GM19397 (cell line): ENCODE data around the gene NTRK2.

Experiments
- ATAC-seq: cut with Tn5 transposase; IDR thresholded peaks from one replicate; pipeline ENCODE4 v1.9.1; 2021; ENCODE audit warnings: mild to moderate bottlenecking, moderate library complexity; ENCODE audit not compliant: unreplicated experiment

The NTRK2 gene

GRCh38 chr9:84669288-84670137, at the start of gene NTRK2:
Gene NTRK2, plus strand, starts transcription at chr9:84669729. Its CDS starts 1,020 bp downstream, at chr9:84670749.
- ATAC-seq, result peak; percentile 38

GRCh38 chr9:84620338-84620737, 49.2 kb upstream of the NTRK2 start:
- ATAC-seq, result no peak

- no peak for ATAC-seq
These were observed 47.7 kb upstream of the NTRK2 start for GRCh38 chr9:84621811-84622210.

- ATAC-seq, result no peak
These were observed 46.5 kb upstream of the NTRK2 start for GRCh38 chr9:84622981-84623380.

GRCh38 chr9:84636436-84636835, 33.1 kb upstream of the NTRK2 start:
- no peak for ATAC-seq

GRCh38 chr9:84642553-84643141, 26.9 kb upstream of the NTRK2 start:
- no peak for ATAC-seq

GRCh38 chr9:84647699-84648098, 21.8 kb upstream of the NTRK2 start:
- ATAC-seq, result no peak

GRCh38 chr9:84652496-84653120, 16.9 kb upstream of the NTRK2 start:
- no peak for ATAC-seq

- no peak for ATAC-seq
These were observed 14.1 kb upstream of the NTRK2 start for GRCh38 chr9:84655447-84655846.

- ATAC-seq, result no peak
These were observed 10.2 kb upstream of the NTRK2 start for GRCh38 chr9:84659313-84659712.

- no peak for ATAC-seq
These were observed 9.8 kb upstream of the NTRK2 start for GRCh38 chr9:84659773-84660172.

GRCh38 chr9:84667571-84668195, 1.8 kb upstream of the NTRK2 start:
- peak; percentile 13 for ATAC-seq

GRCh38 chr9:84668196-84669012, 1.1 kb upstream of the NTRK2 start:
- ATAC-seq, result peak; percentile 80

- ATAC-seq, result no peak
These were observed 579 bp upstream of the NTRK2 start for GRCh38 chr9:84669013-84669287.

- ATAC-seq, result no peak
These were observed 861 bp downstream of the NTRK2 start for GRCh38 chr9:84670138-84671041.

- ATAC-seq, result no peak
These were observed 2.3 kb downstream of the NTRK2 start for GRCh38 chr9:84671586-84672521.

- no peak for ATAC-seq
These were observed 4.3 kb downstream of the NTRK2 start for GRCh38 chr9:84673806-84674205.

- ATAC-seq, result no peak
These were observed 7.6 kb downstream of the NTRK2 start for GRCh38 chr9:84677080-84677479.

- ATAC-seq, result no peak
These were observed 10.0 kb downstream of the NTRK2 start for GRCh38 chr9:84679571-84679970.
